Inferior parietal cortex (tissue), 1 donor: Measurements from ENCODE around the gene CAMK1.
A peak's percentile ranks its signal among the peaks of the same experiment; 100 is the strongest.

Experiments
- DNase-seq: peaks from one replicate; pipeline ENCODE4 v3.0.0-alpha.2; 2016; ENCODE audit errors: extremely low spot score

The CAMK1 gene

DNA sequence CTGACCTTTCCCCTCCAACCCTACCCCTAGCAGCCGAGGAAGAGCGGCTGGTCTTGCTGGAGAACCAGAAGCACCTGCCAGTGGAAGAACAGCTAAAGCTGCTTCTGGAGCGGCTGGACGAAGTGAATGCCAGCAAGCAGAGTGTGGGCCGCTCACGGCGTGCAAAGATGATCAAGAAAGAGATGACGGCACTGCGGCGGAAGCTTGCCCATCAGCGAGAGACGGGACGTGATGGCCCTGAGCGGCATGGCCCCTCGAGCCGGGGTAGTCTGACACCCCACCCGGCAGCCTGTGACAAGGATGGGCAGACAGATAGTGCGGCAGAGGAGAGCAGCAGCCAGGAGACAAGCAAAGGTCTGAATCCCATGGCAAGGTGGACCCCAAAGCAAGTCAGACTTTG, 26.2 kb downstream of the CAMK1 start:
- no peak for DNase-seq

DNA sequence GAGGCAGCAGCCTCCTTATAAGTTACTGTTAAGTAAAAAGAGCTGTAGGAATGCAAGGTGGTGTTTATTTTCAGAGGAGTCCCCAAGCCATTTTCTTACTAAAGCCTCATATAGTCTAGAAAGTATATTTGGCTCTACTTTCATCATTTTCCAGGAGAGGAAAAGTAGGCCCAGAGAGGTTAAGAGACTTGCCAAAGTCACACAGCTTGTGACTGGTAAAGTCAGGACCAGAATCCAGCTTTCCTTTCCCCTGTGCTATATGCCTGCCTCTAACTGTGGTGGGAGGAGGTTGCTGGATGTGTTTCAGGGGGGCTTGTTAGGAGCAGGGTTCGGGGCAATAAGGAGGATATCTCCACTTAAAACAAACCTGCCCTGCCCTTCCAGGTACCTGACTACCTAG, 27.2 kb downstream of the CAMK1 start:
- DNase-seq = no peak

DNA sequence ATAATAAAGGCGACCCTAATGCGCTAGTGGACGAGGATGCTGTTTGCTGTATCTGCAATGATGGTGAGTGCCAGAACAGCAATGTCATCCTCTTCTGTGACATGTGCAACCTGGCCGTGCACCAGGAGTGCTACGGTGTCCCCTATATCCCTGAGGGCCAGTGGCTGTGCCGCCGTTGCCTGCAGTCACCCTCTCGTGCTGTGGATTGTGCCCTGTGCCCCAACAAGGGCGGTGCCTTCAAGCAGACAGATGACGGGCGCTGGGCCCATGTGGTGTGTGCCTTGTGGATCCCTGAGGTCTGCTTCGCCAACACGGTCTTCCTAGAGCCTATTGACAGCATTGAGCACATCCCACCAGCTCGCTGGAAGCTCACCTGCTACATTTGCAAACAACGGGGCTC, 30.6 kb downstream of the CAMK1 start:
- no peak for DNase-seq

DNA sequence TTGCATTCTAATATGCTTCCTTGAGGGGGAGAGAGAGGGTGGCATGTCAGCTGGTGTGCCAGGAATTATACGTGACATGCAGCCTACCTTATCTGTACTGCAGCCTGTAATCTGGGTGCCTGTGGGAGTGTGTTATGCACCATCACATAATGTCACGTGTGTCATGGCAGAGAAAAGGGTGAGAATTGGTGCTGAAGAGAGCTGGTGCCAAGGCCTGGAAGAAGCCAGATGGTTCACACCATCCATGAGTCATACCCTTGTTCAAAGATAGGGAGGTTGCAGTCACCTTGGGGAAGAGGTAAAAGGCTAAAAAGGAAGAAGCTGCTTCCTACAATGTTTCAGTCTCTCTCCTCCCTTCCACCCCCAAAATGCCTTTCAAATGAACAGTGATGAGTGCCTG, 32.9 kb downstream of the CAMK1 start:
- no peak for DNase-seq

DNA sequence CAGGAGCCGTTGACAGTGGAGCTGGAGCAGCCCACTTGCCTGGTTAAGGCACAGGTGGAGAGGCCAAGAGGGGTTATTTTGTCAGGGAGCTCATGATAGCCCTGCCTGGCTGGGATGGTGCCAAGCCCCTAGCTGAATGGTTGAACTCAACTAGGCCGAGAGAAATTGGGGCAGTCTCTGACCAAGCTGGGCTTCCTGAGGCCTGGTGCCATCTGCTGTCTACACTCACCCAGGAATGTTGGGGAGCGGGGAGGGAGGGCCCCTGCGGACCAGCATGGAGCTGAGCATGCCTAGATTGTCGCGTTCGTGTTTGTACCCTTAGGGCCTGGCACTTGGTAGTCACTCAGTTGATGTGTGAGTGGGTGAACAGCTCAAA, 37.0 kb downstream of the CAMK1 start:
- DNase-seq = no peak

DNA sequence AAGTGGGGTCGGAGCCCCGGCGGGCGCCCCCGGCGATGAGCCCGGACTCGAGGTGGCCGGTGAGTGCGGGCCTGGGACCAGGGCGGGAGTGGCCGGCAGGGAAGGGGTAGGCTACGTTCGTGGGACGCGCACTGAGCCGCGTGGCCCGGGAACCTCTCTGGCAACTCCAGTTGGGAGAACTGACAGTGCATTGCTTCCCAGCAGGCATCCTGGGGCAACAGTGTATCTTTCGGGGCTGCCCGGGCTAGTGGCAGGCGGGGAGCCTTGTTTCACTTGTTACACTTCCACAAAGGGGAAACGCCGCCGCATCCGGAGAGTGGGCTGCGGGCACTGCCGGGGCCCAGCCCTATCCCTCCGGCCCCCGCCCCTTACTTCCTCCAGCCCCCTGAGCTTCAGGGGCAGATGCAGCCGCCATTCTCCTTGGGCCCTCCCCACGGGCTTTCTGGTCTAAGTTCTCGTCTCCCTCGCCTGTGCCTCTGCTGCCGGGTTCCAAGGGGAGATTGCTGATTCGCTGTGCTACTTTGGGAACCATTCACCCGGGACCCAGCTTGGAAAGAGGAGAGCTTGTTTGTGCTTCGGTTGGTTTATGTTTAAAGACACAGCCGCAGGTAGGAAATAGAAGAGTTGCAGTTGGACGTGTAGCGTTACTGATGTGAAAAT, 37.5 kb downstream of the CAMK1 start:
- no peak for DNase-seq

DNA sequence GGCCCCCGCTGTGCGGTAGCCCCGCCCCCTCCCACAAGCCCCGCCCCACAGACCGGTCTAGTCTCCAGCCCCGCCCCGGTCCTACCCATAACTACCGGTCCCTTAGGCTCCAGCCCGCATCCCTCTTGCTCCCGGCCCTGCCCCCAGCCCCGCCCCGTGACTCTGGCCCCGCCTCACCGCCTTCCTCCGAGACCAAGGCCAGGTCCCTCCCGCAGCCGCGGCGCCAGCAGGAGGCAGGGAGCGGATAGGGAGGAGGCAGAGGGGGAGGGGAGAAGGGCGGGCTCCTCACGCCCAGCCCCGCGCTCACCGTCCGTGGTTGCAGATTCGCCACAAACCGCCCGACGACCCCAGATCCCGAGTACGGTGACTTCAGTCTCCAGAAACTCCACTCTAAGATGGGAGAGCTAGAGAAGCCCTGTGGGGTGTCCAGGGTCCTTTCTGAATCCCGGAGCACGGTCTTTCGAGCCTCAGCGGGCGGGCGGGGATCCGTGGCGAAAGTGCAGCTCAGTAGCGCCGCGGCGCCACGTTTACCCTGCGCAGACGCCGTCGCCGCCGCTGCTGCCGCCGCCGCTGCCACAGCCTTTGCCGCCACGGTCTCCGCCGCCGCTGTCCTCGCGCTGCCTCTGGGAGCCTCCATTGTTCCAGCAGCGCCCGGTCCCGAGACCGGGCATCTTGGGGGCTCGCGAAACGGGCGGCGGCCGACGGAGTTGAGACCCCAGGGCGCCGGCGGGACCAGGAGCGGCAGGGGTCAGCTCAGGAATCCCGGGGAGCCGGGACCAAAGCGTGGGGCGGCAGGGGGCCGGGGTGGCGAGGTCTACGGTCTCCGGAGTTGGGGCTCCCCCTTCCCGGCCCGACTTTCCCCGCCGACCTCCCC, 38.3 kb downstream of the CAMK1 start, which contains the start of gene BRPF1:
BRPF1 (plus strand) TSS at position 530 of the 874 bp plus-strand sequence. CDS start 2,406 bp downstream, outside the sequence.
- peak; percentile 91 for DNase-seq

DNA sequence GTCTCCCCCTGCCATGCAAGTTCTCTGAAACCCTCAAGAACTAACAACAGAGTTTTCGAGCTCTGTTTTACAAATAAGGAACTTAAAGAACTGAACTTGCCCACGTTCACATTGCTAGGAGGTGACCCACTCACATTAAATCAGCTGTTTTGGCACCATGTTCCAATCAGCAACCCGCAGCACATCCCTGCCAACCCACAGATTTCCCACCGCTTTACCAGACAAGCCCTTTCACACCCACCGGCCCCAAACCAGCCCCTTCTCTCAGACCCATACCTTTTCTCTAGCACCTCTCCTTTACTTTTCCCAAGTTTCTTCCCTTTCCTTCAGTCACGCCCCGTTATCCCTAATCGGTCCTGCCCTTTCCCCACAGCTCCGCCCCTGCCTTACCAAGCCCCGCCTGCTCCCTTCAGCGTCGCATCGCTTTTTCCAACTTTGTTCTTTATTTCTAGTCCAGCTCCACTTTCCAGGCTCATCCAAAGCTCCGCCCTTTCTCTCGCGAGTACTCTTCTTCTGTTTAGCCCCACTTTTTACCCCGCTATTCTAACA, 39.0 kb downstream of the CAMK1 start:
- no peak for DNase-seq

DNA sequence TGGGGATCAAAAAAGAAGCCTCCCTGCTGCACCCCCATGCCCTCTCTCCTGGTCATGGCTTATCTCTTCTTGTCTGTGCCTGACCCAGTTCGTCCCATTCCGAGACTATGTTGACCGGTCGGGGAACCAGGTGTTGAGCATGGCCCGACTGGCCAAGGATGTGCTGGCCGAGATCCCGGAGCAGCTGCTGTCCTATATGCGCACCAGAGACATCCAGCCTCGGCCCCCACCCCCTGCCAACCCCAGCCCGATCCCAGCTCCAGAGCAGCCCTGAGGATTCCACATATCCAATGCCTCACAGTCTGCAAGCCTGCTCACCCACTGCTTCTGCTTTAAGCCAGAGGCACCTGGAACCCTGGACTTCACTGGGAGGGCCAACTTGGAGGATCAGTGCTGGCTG, 40.3 kb downstream of the CAMK1 start:
- DNase-seq = no peak

DNA sequence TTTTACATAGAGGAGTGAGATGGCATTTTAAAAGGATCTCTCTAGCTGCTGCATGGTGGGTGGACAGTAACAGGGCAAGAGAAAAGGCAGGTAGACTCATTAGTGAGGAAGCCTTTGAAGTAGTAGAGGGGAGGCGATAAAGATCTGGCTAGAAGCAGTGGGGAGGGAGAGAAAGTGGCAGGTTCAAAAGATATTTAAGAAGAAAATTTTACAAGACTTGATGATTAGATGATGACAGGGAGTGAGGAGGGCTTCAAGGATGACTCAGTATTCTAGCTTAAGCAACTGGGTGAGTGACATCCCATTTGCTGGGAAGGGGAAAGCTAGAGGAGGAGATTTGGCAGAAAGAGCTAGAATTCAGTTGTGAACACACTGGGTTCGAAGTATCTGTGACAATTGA, 42.0 kb downstream of the CAMK1 start:
- no peak for DNase-seq

DNA sequence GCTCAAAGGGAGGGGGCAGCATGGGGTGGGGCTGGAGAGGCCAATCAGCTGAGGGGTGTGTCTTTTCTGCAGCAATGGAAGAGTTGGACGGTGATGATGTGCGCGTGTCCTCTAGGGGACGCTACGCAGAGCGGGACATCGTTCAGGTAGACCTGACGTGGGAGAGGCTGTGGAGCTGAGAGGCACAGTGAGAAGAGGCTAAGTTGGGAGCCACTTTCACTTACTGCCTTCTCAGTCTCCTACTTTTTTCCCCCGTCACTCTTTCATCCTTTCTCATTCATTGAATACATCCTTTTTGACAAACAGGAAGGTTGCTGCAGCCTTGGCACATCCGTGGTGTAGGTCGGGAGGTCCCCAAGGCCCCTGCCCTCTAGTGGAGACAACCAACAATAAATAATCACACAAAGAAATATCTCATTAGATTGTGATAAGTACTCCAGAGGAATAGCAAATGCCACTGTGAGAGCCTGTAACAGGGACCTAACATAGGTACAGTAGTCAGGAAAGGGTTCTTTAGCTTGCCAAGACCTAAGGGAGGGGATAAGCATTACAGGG, 42.6 kb downstream of the CAMK1 start:
- no peak for DNase-seq

DNA sequence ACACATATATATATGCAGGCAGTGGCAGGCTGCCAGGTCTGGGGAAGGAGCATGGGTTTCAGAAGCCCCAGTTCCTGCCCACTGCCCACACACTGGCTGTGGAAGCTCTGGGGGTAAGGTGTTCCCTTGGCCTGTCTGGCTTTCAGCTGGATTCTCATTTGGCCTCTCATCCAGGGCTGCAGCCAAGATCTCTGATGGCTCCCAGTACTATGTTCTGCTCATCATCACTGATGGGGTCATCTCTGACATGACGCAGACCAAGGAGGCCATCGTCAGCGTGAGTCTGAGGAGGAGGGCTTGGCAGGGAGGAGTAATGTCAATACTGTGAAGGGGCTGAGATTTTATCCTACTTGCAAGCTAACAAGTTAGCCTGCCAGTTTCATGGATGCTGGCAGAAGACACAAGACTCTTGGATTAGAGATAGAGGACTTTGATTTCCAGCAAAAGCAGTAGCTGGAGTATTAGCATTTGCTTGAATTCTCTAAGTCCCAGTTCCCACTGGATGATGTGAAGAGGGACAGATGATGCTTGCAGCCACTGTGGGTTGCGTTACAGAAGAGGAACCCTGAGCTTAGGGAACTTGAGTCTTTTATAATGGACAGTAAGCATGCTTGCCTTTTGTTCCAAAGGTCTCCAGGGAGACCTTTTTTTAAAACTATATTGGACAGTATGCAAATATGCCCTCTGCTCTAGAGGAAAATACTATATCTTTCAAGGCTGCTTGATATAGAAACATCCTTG, 43.8 kb downstream of the CAMK1 start:
- DNase-seq = no peak

DNA sequence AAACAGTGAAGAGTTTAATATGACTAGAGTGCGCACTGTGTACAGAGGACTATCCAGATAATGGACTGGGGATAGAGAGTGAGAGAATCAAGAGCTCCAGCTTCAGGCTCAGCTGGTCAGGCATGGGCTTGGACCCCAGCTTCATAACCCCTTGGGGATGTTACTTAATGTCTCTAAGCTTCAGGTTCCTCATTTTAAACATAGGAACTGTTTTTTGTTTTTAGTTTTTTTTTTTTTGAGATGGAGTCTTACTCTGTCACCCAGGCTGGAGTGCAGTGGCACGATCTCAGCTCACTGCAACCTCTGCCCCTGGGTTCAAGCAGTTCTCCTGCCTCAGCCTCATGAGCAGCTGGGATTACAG, 48.1 kb downstream of the CAMK1 start:
- DNase-seq = no peak

DNA sequence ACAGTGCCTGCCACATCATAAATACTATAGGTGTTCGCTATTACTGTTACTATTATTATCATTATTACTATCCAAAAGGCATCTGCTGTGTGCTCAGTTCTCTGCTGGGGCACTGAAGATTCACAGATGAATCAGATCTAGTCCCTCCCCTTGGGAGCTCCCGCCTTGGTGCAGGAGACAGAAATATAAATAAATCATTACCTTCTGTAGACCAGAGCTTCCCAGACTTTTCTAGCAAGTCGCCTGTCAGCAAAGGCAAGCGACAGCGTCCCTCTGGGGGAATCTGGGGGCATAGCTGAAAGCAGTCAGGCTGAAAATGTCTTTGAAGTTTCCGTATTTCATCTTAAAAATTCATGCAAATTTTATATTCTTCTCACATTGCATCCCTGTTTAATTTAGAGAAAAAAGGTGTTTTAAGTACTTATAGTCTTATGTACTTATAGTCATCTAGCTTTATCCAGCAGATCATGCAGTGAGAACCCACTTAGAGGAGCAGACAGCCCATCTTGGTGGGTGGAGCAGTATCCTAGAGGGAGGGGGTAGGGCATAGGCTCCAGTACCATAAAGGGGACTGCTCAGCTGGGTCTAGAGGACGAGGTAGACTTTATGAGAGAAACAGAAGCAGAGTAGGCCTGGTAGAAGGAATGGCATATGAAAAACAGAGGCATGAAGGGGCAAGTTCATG, 48.6 kb downstream of the CAMK1 start:
- DNase-seq = no peak

DNA sequence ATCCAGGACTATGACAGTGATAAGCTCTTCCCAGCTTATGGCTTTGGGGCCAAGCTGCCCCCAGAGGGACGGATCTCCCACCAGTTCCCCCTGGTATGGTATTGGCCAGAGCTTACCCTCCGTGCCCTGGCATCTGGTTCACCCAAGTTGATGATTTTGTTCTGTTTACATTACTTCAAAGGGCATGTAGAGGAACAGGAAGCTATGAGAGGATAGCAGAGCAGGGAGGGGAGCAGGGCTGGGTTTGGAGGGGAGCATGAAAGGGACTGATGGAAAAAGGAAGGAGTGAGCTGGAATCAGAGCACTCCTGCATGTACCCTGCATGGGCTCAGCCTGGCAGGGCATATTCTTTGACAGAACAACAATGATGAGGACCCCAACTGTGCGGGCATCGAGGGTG, 51.6 kb downstream of the CAMK1 start:
- no peak for DNase-seq

DNA sequence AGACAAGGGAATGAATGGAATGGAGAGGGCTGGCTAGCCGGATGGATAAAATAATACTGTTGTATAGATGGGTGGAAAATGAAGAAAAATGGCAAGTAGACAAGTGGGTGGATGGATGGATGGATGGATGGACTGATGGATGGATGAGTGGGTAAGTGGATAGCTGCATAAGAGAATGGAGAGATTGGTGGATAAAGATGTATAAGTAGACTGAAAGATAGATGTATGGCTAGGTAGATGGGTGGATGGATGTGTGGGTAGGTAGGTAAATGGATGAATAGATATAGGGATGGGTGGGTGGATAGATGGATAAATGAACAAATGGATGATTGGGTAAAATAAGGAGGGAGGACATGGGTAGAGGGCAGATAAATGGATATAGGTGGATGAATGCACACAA, 52.2 kb downstream of the CAMK1 start:
- DNase-seq = no peak

DNA sequence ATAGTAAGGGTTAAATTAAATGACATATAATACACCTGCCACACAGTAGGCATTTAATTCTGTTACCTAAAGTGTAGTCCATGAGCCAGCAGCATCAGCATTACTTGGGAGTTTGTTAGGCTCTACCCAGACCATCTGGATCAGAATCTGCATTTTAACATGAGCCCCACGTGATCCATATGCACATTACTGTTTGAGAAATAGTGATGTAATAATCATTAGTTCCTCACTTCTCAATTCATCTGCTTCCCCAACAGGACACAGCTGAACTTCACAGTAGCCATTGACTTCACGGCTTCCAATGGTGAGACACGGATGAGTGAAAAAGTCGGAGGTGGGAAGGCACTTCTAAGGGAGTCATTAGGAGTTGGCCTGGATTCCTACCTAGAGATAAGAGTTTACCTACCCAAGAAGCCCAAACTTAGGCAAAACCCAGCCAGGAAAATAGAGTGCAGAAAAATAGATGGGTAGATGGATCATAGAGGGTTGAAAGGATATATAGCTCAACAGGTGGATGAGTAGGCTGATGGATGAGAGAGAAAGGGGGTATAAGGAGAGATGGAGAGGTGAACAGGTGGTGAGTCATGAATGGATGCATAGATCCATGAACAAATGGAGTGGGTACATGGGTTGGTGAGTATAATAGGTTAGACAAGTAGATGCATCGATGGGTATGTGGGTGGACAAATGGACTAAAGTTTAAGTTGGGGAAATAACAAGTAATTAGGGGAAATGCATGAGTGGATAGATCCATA, 52.8 kb downstream of the CAMK1 start:
- no peak for DNase-seq

DNA sequence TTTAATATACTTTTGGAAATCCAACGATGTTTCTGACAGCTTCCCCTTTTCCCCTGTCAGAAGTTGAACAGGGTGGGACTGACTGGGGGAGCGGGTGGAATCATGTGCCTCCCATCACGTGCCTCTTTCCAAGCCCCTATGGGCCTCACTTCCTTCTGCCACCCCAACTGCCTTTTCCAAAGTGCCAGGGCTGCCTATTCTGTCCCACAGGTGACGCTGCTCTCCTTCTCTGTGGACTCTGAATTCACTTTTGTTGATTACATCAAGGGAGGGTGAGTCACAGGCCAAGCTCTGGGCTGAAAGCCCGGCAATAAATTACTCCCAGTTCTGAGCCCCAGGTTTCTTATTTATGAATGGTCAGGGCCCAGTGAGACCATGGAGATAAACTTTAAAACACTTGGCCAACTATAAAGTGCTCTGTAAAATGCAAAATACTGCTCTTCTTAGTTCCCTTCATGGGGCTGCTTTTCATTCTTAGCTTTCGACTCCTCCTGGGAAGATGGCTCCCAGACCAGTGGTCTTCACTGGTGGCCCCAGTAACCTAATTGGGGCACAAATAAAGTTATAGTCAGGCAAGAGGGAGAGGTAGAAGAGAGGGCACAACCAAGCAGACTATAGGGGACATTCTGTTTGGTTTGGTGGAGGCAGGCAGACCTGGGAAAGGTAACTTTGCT, 53.8 kb downstream of the CAMK1 start:
- DNase-seq = peak; percentile 74

DNA sequence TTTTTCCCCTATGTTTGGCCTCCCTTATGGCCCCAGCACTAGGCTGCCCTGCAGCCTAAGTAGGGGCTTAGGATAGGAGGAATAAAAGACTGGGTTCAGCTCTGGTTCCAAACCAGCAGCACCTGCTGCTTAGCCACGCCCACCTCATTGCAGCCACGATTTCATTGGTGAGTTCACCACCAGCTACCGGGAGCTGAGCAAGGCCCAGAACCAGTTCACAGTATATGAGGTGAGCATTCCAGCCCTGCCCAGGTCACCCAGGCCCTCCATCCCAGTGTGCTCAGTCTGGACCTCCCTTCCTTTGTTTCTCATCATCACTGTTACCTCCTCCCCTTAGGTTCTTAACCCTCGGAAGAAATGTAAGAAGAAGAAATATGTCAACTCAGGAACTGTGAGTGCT, 54.6 kb downstream of the CAMK1 start:
- DNase-seq = no peak

DNA sequence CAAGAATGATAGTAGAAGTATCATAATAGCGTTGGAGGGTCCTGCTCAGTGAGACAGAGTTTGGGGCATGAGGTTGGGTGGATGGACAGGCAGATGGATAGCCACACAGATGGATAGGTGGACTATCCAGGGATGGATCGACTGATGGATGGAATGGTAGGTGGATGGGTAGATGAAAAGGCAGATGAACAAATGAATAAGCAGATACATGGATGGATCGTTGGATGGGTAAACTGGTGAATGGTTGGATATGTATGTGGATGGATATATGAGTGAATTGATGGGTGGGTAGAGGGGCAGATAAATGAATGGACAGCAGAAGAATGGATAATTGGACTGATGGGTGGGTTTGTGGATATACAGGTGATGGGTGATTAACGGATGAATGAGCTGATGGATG, 56.6 kb downstream of the CAMK1 start:
- no peak for DNase-seq
